HCT116 (cell line): ENCODE results near the gene OS9.

Experiments
- CTCF ChIP-seq, 3 experiments: fragments of 200-600 bp in 1 of 3; sonication (generic) in 1 of 3; IDR thresholded peaks in 2 of 3; conservative IDR thresholded peaks in 1 of 3; 2 replicates each; pipeline ENCODE4 v1.5.1; 2012 to 2017; ENCODE audit warnings: low read depth in 2 of 3, low read length in 2 of 3, antibody characterized with exemption in 1 of 3, borderline replicate concordance in 1 of 3, control low read depth in 1 of 3, mild to moderate bottlenecking in 1 of 3, mixed read lengths in 1 of 3, mixed run types in 1 of 3, moderate library complexity in 1 of 3; ENCODE audit not compliant: insufficient read depth in 1 of 3
- ELF1 ChIP-seq: IDR thresholded peaks from 2 replicates; pipeline ENCODE4 v1.6.1; 2012; ENCODE audit warnings: low read depth, borderline replicate concordance
- EZH2 ChIP-seq: fragments of 200-600 bp; sonication (generic); IDR thresholded peaks from 2 replicates; pipeline ENCODE4 v1.6.1; 2017; ENCODE audit warnings: antibody characterized with exemption, mixed run types
- EZH2phosphoT487 ChIP-seq: fragments of 200-600 bp; IDR thresholded peaks from 2 replicates; pipeline ENCODE4 v1.6.1; 2018; ENCODE audit warnings: antibody characterized with exemption, borderline replicate concordance
- FOSL1 ChIP-seq: IDR thresholded peaks from 2 replicates; pipeline ENCODE4 v1.6.1; 2012; ENCODE audit warnings: low read depth
- JUND ChIP-seq: IDR thresholded peaks from 2 replicates; pipeline ENCODE4 v1.6.1; 2012
- POLR2A ChIP-seq: IDR thresholded peaks from 2 replicates; pipeline ENCODE4 v1.7.0; 2011; ENCODE audit warnings: borderline replicate concordance; ENCODE audit not compliant: insufficient read depth, insufficient read length; ENCODE audit errors: extremely low read depth
- POLR2AphosphoS5 ChIP-seq: IDR thresholded peaks from 2 replicates; pipeline ENCODE4 v1.6.1; 2011; ENCODE audit warnings: mild to moderate bottlenecking, low read depth, low read length, moderate library complexity
- REST ChIP-seq: IDR thresholded peaks from 2 replicates; pipeline ENCODE4 v1.6.1; 2012; ENCODE audit warnings: low read depth
- SRF ChIP-seq: IDR thresholded peaks from 2 replicates; pipeline ENCODE4 v1.6.1; 2012; ENCODE audit warnings: low read depth
- YY1 ChIP-seq: IDR thresholded peaks from 2 replicates; pipeline ENCODE4 v1.6.1; 2011; ENCODE audit warnings: low read length, low read depth, moderate library complexity, mild to moderate bottlenecking; ENCODE audit not compliant: insufficient replicate concordance; ENCODE audit errors: extremely low read depth
- TF ChIP-seq, protein P1 (sequence below): IDR thresholded peaks from 2 replicates; pipeline ENCODE4 v1.6.1; 2012

GRCh38 chr12:57657744-57658143, 36.2 kb upstream of the OS9 start:
- no peak for TF ChIP-seq POLR2A
- TF ChIP-seq CTCF (IDR thresholded peaks at IDR 0.05 in 2 of 3, conservative IDR thresholded peaks at IDR 0.05 in 1 of 3; ENCODE audit: borderline replicate concordance in 1 of 3, insufficient read depth in 1 of 3, low read depth in 2 of 3, low read length in 2 of 3), result no peak
- no peak for TF ChIP-seq SRF
- TF ChIP-seq REST, result no peak
- TF ChIP-seq FOSL1, result no peak
- TF ChIP-seq JUND, result no peak
- TF ChIP-seq EZH2, result no peak
- no peak for TF ChIP-seq YY1
- no peak for TF ChIP-seq POLR2AphosphoS5
- TF ChIP-seq EZH2phosphoT487, result no peak
- TF ChIP-seq, protein P1, sequence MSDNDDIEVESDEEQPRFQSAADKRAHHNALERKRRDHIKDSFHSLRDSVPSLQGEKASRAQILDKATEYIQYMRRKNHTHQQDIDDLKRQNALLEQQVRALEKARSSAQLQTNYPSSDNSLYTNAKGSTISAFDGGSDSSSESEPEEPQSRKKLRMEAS, result no peak
- no peak for TF ChIP-seq ELF1
